Measurements from ENCODE around the gene MUC5B.
A peak's percentile ranks its signal among the peaks of the same experiment; 100 is the strongest.
"Not testable (repeated sequence)": the region's sequence is repeated elsewhere in the genome, so short reads cannot be mapped to it uniquely, and the experiment has no call there.

MUC5B gene

GRCh38 chr11:1260620-1261019 is 37.8 kb downstream of the MUC5B start:
- DNase-seq (ENCODE audit: low read depth in 1 of 2, low spot score in 1 of 2), result no peak

GRCh38 chr11:1261241-1262071 is 38.6 kb downstream of the MUC5B start:
- DNase-seq (ENCODE audit: low read depth in 1 of 2, low spot score in 1 of 2), result no peak

- peak; percentile 78 to 83 for DNase-seq (ENCODE audit: low read depth in 1 of 2, low spot score in 1 of 2)
Observed at GRCh38 chr11:1262172-1263006, 39.5 kb downstream of the MUC5B start.

GRCh38 chr11:1263010-1263409 is 40.1 kb downstream of the MUC5B start:
- DNase-seq (ENCODE audit: low read depth in 1 of 2, low spot score in 1 of 2), result no peak

DNA sequence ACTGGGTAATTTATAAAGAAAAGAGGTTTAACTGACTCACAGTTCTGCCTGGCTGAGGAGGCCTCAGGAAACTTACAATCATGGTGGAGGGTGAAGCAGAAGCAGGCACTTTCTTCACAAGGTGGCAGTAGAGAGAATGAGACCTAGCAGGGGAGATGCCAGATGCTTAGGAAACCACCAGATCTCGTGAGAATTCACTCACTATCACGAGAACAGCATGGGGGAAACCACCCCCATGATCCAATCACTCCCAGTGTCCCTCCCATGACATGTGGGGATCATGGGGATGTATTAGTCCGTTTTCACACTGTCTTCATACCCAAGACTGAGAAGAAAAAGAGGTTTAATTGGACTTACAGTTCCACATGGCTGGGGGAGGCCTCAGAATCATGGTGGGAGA is 41.6 kb downstream of the MUC5B start:
- DNase-seq (ENCODE audit: low read depth in 1 of 2, low spot score in 1 of 2), result not testable (repeated sequence)

- not testable (repeated sequence) for DNase-seq (ENCODE audit: low read depth in 1 of 2, low spot score in 1 of 2)
Observed at GRCh38 chr11:1265480-1265879, 42.6 kb downstream of the MUC5B start.

DNA sequence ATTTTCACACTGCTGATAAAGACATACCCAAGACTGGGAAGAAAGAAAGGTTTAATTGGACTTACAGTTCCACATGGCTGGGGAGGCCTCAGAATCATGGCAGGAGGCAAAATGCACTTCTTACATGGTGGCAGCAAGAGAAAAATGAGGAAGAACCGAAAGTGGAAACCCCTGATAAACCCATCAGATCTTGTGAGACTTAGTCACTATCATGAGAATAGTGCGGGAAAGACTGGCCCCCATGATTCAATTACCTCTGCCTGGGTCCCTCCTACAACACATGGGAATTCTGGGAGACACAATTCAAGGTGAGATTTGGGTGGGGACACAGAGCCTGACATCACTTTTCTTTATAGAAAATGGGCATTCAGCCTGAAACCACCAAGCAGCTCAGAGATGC is 44.1 kb downstream of the MUC5B start:
- not testable (repeated sequence) for DNase-seq (ENCODE audit: low read depth in 1 of 2, low spot score in 1 of 2)

GRCh38 chr11:1267441-1268100 is 44.7 kb downstream of the MUC5B start:
- DNase-seq (ENCODE audit: low read depth in 1 of 2, low spot score in 1 of 2), result no peak

GRCh38 chr11:1269957-1270356 is 47.1 kb downstream of the MUC5B start:
- DNase-seq (ENCODE audit: low read depth in 1 of 2, low spot score in 1 of 2), result no peak

DNA sequence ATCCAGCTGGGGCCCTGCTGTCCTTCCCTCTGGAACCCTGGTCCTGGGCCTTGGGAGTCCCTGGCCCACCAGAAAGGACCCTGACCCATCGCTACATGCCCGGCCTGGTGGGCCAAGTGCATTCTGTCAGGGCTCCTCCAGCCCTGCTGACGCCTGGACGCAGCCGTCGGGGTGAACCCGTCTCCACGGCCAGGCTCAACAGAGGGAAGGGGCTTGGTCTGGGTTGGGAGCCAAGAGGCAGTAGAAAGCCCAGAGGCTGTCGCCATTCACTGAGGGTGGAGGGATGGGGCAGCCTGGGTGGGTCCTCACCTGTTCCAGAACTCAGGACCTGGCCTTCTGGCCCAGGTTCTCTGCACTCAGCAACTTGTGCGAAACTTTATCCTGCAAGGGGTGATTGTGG is 47.6 kb downstream of the MUC5B start:
- no peak for DNase-seq (ENCODE audit: low read depth in 1 of 2, low spot score in 1 of 2)

DNA sequence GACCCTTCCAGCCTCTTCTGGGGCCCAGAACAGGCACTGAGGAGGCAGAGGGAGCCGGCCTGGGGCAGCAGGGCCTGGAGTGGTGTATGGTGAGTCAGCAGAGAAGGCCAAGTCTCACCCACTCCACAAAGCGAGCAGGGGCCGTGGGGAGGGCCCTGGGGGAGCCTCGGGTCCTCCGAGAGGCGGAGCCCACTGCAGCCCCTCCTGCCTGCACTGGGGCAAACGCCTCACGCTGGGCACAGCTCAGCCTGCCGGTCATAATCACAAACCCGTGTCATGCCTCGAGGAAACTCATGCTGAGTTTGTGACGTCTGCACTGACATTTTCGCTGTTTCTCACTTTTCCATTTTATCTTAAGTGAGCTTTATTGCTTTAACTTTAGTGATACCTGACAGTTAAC is 48.1 kb downstream of the MUC5B start:
- no peak for DNase-seq (ENCODE audit: low read depth in 1 of 2, low spot score in 1 of 2)

DNA sequence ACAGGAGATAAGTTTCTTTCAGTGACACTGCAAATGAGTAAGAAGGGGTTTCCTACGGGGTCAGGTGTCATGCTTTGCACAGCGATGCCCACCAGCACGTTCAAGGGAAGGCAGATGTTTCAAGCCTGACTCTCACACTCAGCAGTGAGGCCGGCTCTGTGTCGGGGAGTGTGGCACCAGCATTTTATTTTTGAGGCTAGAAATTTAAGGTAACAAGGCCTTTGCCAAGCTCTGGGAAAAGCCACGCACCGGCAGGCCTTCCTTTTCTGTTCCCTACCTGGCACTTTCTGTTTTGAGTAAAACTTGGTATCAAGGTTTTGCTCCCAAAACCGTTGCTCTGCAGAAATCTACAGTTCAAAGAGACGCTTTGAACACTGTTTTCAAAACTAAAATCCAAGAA is 48.5 kb downstream of the MUC5B start:
- DNase-seq (ENCODE audit: low read depth in 1 of 2, low spot score in 1 of 2), result no peak

- no peak for DNase-seq (ENCODE audit: low read depth in 1 of 2, low spot score in 1 of 2)
Observed at GRCh38 chr11:1271927-1272326, 49.1 kb downstream of the MUC5B start.

- no peak for DNase-seq (ENCODE audit: low read depth in 1 of 2, low spot score in 1 of 2)
Observed at GRCh38 chr11:1272531-1272930, 49.7 kb downstream of the MUC5B start.

DNA sequence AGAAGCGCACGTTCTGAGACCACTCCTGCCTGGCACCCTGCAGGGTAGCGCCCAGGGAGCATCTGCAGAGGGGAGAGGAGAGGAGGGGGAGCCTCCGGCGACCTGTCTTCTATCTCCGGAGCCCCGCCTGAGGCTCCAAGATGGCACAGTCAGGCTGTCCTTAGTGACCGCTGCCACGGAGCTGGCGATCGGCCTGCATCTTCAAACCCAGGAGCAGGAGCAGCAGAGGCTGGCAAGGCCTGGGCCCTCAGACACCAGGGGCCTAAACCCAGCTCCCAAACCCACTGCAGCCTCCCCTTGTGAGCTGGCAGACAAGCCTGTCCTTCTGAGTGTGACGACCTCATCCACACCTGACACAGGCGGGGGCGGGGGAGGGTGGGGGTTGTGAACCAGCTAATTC is 51.6 kb downstream of the MUC5B start:
- DNase-seq (ENCODE audit: low read depth in 1 of 2, low spot score in 1 of 2), result no peak

DNA sequence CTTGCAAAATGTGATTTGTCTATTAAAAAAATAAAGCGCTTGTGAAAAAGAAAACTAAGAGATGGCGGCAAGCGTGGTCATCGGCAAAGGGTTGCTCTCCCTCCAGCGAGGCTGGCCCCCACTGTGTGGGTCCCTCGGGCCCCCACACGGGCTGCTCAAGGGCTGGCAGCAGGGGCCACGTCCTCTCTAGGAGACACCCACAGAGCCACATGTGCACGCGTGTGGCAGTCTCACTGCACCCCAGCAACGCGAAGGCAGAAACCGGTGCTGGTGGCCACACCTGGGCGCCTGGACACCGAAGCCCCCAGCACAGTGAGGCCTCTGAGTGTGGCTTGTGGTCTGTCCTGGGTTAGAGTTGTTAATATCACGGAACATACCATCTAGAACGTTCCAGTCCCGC is 52.2 kb downstream of the MUC5B start:
- DNase-seq (ENCODE audit: low read depth in 1 of 2, low spot score in 1 of 2), result no peak

GRCh38 chr11:1276041-1276790 is 53.4 kb downstream of the MUC5B start:
- no peak for DNase-seq (ENCODE audit: low read depth in 1 of 2, low spot score in 1 of 2)

GRCh38 chr11:1276866-1277615 is 54.2 kb downstream of the MUC5B start:
- DNase-seq (ENCODE audit: low read depth in 1 of 2, low spot score in 1 of 2), result no peak

DNA sequence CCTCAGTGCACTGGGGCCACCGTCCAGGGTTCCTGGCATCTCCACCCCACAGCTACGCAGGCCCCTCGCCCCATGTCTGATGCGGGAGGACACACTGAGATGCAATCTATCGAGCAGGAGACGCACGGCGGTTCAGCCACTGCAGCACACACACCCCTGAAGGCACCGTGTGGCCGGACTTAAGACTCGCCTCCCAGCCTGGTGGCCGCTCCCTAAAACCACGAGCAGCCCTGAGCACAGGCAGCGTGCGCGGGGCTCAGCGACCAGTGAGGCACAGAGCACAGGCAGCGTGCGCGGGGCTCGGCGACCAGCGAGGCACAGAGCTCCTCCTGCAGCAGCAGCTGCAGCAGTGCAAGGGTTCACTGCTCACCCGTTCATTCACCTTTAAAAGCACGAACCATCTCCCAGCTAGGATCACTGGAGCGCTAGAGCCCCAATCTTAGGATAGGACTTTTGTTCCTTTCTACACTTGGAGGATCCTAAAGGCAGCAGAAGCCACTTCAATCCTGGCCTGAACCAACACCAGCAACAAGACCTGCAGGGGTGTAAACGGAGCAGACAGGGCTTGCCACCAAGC is 55.2 kb downstream of the MUC5B start:
- no peak for DNase-seq (ENCODE audit: low read depth in 1 of 2, low spot score in 1 of 2)
